Stimulated activated naive CD8-positive, alpha-beta T cell treated with anti-CD3 and anti-CD28 coated beads, Interleukin-15, Interleukin-2, amounts not matched to agents 100 U/mL and 50 U/mL, for 24 hours (primary cell): ENCODE measurements around the gene PLD5.

ENCODE experiments used
- ATAC-seq: fragments of 150-1000 bp; cut with Tn5 transposase; one replicate; pipeline ENCODE4 v1.10.0; 2021
- DNase-seq: peaks from one replicate; pipeline ENCODE4 v3.0.0; 2021

The PLD5 gene

GRCh38 chr1:242056988-242057744 lies 467.3 kb downstream of the PLD5 start:
- ATAC-seq (no peak), DNase-seq (no peak)

GRCh38 chr1:242055749-242056320 lies 468.7 kb downstream of the PLD5 start:
- DNase-seq (no peak), ATAC-seq (no peak)

GRCh38 chr1:242043165-242043564 lies 481.3 kb downstream of the PLD5 start:
- DNase-seq (no peak), ATAC-seq (no peak)

- ATAC-seq (no peak), DNase-seq (no peak)
These were observed 490.1 kb downstream of the PLD5 start for GRCh38 chr1:242034392-242034791.

GRCh38 chr1:242033447-242033846 lies 491.1 kb downstream of the PLD5 start:
- ATAC-seq = no peak

More at GRCh38 chr1:242033447-242033846, 491.1 kb downstream of the PLD5 start:
- no peak for DNase-seq
